Calu3 (cell line): ENCODE data around the gene SELPLG. TPM values are rescaled to one million over a fixed set of nuclear protein-coding genes. Genes with fewer than 3 reads are reported as not detected.

Experiments
- BruUV-seq: library from RNA; stranded (reverse); fragments of 400-500 nt; replicated peaks from 2 replicates; lab custom pipeline; 2021; lab: Mats Ljungman, UMichigan
- CTCF ChIA-PET: fragments of 300-600 bp; sonication (Branson Sonifier 250); formaldehyde crosslinking; loops from one replicate; lab custom pipeline; 2022; ENCODE audit warnings: antibody characterized with exemption; lab: Charles Lee
- DNase-seq: peaks from one replicate; pipeline ENCODE4 v3.0.0; 2022
- H3K27ac Mint-ChIP-seq: one replicate; pipeline ENCODE4 v1.8.0; 2022; ENCODE audit warnings: mixed read lengths; ENCODE audit not compliant: unreplicated experiment
- H3K27me3 Mint-ChIP-seq: one replicate; pipeline ENCODE4 v1.8.0; 2022; ENCODE audit warnings: mixed read lengths; ENCODE audit not compliant: unreplicated experiment
- H3K36me3 Mint-ChIP-seq: one replicate; pipeline ENCODE4 v1.8.0; 2022; ENCODE audit warnings: mild to moderate bottlenecking, moderate library complexity, mixed read lengths; ENCODE audit not compliant: insufficient read depth, unreplicated experiment
- H3K4me1 Mint-ChIP-seq: one replicate; pipeline ENCODE4 v1.8.0; 2022; ENCODE audit warnings: mild to moderate bottlenecking, low read depth, mixed read lengths; ENCODE audit not compliant: unreplicated experiment
- H3K4me3 Mint-ChIP-seq: one replicate; pipeline ENCODE4 v1.8.0; 2022; ENCODE audit warnings: mild to moderate bottlenecking, low read depth, moderate library complexity, mixed read lengths; ENCODE audit not compliant: unreplicated experiment
- H3K9me3 Mint-ChIP-seq: one replicate; pipeline ENCODE4 v1.8.0; 2022; ENCODE audit warnings: low read depth, mixed read lengths; ENCODE audit not compliant: unreplicated experiment
- intact Hi-C: fragments of 100-400 bp; cut with micrococcal nuclease; formaldehyde crosslinking; loops from one replicate; pipeline ENCODE4 v1.10.0; 2022; ENCODE audit not compliant: unreplicated experiment
- total RNA-seq: library from RNA; stranded (reverse); gene quantifications from 2 replicates; pipeline ENCODE4 v1.2.3, GENCODE V29; 2022
- TF ChIP-seq, protein P1 (sequence below): fragments of 200-600 bp; IDR thresholded peaks from one replicate; pipeline ENCODE4 v1.8.0; 2022; ENCODE audit warnings: antibody characterized with exemption; ENCODE audit not compliant: unreplicated experiment

The SELPLG gene
- total RNA-seq, 1 experiment from 2014 or later = 0.76 TPM

DNA sequence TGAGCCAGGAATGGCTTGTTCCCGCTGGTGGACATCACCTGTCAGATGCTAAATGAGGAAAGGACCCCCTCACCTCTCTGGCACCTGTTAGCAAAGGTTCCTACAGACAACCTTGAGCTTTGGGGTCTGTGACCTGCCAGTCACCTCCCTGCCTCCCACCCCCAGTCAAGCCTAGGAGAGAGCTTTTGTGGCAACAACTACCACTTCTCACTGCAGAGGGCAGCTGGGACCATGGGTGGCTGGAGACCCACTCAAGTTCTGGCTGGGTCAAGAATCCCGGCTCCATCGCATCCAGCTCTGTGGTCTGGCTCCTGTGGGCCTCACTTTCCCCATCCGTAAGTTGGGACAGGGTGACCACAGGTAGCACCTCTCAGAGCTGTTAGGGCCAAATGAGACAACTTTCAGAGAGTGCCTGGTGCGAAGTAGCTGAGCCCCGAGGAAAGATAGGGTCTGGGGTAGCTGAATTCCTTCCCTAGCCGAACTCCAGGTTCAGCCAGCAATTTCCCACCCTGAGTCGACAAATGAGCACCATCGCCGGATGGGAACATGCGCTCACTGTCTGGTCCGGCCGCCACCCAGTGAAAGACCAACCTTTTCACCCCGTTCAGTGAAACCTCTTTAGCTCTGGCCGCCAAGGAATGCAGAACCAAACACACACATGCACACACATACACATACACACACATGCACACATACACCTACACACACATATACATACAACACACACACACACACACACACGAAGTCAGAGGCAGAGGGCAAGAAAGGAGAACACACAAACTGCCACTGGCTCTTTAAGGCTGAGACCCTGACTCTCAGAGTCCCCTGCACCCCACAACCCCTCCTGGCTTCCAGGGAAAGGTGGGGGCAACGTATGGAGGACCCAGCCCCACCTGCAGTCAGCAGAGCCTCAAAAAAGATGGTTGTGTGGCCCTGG is 37.7 kb downstream of the SELPLG start:
- intact Hi-C loops = no loop called here

DNA sequence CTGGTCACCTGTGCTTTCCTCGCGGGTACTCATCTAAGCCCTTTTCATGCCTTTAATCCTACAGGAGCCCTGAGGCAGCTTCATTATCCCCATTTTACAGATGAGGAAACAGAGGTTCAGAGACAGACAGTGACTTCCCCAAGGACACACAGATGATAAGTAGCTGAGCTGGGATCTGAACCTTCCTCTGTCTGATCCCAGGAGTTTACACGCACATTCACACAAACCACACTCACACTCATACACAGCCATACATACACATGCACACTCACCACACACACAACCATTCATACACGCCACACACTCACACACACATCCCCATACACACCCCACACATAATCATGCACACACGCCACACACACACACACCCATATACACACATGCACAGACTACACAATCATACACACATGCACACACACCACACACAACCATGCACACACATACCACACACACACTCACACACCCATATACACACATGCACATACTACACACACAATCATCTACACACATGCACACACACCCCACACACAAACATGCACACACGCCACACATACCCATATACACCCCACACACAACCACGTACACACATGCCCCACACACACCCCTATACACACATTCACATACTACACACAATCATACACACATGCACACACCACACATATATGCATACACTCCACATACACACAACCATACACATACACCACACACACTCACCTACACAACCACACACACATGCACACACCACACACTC is 38.6 kb downstream of the SELPLG start:
- intact Hi-C loops = no loop called here
- no TSS peak for BruUV-seq
- H3K36me3 Mint-ChIP-seq = no peaks in the 10 kb centered on the region

More for the DNA sequence above, 37.7 kb downstream of the SELPLG start:
- Mint-ChIP-seq H3K9me3 (no peaks in the 10 kb centered on the region), H3K4me3 (no peak overlapping the region), H3K27ac (no peak overlapping the region), H3K36me3 (no peaks in the 10 kb centered on the region), H3K4me1 (no peaks in the 10 kb centered on the region), H3K27me3 (peaks cover 42% of the 10 kb centered on the region)
- TF ChIP-seq, protein P1, sequence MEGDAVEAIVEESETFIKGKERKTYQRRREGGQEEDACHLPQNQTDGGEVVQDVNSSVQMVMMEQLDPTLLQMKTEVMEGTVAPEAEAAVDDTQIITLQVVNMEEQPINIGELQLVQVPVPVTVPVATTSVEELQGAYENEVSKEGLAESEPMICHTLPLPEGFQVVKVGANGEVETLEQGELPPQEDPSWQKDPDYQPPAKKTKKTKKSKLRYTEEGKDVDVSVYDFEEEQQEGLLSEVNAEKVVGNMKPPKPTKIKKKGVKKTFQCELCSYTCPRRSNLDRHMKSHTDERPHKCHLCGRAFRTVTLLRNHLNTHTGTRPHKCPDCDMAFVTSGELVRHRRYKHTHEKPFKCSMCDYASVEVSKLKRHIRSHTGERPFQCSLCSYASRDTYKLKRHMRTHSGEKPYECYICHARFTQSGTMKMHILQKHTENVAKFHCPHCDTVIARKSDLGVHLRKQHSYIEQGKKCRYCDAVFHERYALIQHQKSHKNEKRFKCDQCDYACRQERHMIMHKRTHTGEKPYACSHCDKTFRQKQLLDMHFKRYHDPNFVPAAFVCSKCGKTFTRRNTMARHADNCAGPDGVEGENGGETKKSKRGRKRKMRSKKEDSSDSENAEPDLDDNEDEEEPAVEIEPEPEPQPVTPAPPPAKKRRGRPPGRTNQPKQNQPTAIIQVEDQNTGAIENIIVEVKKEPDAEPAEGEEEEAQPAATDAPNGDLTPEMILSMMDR = no peak
- no peak for DNase-seq
- BruUV-seq = no TSS peak
- CTCF ChIA-PET = interaction anchor here (1.0 kb wide), 1 partner anchor 16 kb away, joined by 3 read pairs; no protein-coding TSS in a partner anchor

DNA sequence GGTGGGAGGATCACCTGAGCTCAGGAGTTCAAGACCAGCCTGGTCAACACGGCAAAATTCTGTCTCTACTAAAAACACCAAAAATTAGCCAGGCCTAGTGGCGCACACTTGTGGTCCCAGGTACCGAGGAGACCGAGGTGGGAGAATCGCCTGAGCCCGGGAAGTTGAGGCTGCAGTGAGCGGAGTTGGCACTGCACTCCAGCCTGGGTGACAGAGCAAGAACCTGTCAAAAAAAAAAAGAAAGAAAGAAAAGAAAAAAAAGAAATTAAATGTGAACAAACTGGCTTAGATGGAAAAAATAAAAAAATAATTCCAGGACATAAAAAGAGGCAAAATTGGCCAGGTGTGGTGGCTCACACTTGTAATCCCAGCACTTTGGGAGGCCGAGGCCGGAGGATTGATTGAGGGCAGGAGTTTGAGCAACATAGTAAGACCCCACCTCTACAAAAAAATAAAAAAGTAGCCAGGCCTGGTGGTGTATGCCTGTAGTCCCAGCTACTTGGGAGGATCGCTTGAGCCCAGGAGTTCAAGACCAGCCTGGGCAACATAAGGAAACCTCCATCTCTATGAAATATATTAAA is 39.3 kb downstream of the SELPLG start:
- CTCF ChIA-PET = no interaction called here
- DNase-seq = no peak
- Mint-ChIP-seq H3K4me1 (no peaks in the 10 kb centered on the region), H3K36me3 (no peaks in the 10 kb centered on the region), H3K9me3 (no peaks in the 10 kb centered on the region), H3K27me3 (peaks cover 48% of the 10 kb centered on the region), H3K27ac (no peak overlapping the region), H3K4me3 (no peak overlapping the region)
- intact Hi-C loops = no loop called here
- TF ChIP-seq, protein P1 = no peak
- BruUV-seq = no TSS peak

More for the DNA sequence above, 38.6 kb downstream of the SELPLG start:
- H3K4me1 Mint-ChIP-seq = no peaks in the 10 kb centered on the region
- no peak overlapping the region for H3K27ac Mint-ChIP-seq
- no peaks in the 10 kb centered on the region for H3K9me3 Mint-ChIP-seq
- CTCF ChIA-PET = no interaction called here
- no peak overlapping the region for H3K4me3 Mint-ChIP-seq
- DNase-seq = no peak
- H3K27me3 Mint-ChIP-seq = peaks cover 48% of the 10 kb centered on the region
- TF ChIP-seq, protein P1 = no peak

DNA sequence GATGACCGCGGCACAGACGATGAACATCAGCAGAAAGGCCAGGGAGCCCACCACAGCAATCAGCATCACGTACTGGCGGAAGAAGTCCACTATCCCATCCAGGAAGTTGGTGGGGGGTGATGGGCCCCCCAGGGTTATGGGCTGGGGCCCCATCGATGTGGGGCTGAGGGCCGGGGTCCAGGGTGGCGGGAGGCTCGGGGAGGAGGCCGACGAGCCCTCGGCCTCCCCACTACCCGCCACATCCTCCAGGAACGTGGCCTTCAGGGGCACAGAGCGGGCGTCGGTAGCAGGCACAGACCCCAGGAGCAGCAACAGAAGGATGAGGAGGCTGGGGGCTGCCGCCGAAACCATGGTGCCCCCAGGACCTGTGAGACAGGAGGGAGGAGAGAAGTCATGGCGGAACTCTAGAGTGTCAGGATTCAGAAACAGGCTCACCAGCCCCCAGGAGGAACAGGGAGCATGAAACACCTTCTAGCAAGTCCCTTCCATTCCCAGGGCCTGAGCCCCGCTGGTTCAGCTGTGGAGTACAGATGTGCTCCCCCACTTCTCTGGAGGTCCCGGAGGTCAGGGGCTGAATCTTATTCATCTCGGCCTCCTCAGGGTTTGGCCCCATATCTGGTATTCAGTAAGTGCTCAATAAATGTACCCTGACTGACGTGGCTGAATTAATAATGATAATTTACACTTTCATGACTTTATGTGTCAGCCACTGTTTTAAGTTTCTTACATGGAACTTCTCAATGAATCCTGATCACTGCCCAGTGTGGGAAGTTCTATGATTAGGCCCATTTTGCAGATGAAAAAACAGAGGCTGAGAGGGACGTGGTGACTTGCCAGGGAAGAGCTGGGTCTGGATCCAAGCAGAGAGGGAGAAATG is 41.4 kb downstream of the SELPLG start:
- H3K27ac Mint-ChIP-seq = no peak overlapping the region
- H3K36me3 Mint-ChIP-seq = no peaks in the 10 kb centered on the region
- intact Hi-C loops = no loop called here
- CTCF ChIA-PET = no interaction called here
- BruUV-seq = no TSS peak
- H3K27me3 Mint-ChIP-seq = peaks cover 47% of the 10 kb centered on the region
- TF ChIP-seq, protein P1 = no peak
- H3K4me3 Mint-ChIP-seq = no peak overlapping the region
- no peaks in the 10 kb centered on the region for H3K4me1 Mint-ChIP-seq
- no peak for DNase-seq
- H3K9me3 Mint-ChIP-seq = no peaks in the 10 kb centered on the region
